ENCODE results near the gene APMAP. TPM values are rescaled to one million over a fixed set of nuclear protein-coding genes. Genes with fewer than 3 reads are reported as not detected.
A peak's percentile ranks its signal among the peaks of the same experiment; 100 is the strongest.

The APMAP gene
- polyA plus RNA-seq (2012; ENCODE audit: insufficient read depth, insufficient read length) = 72.2 TPM

GRCh38 chr20:24992487-24993205, at the start of gene APMAP:
Gene APMAP (minus strand): TSS chr20:24992751. CDS start chr20:24992688, 63 bp downstream.
- peak; percentile 84 for DNase-seq (ENCODE audit: low read depth, low spot score)
- H3K4me3 ChIP-seq (ENCODE audit: low read length) = peak within 1 kb of the TSS; percentile 86

- DNase-seq (ENCODE audit: low read depth, low spot score) = no peak
- no peak overlapping the region for H3K4me3 ChIP-seq (ENCODE audit: low read length)
Observed at GRCh38 chr20:25041813-25042530, 49.4 kb upstream of the APMAP start.

- H3K4me3 ChIP-seq (ENCODE audit: low read length) = no peak overlapping the region
- DNase-seq (ENCODE audit: low read depth, low spot score) = no peak
Observed at GRCh38 chr20:25040438-25040831, 47.9 kb upstream of the APMAP start.

GRCh38 chr20:25039697-25040437, 47.3 kb upstream of the APMAP start:
- no peak for DNase-seq (ENCODE audit: low read depth, low spot score)

GRCh38 chr20:25038591-25039015, 46.1 kb upstream of the APMAP start:
- no peak overlapping the region for H3K4me3 ChIP-seq (ENCODE audit: low read length)
- no peak for DNase-seq (ENCODE audit: low read depth, low spot score)

More at GRCh38 chr20:25039697-25040437, 47.3 kb upstream of the APMAP start:
- H3K4me3 ChIP-seq (ENCODE audit: low read length) = no peak overlapping the region

GRCh38 chr20:25038103-25038410, 45.5 kb upstream of the APMAP start:
- H3K4me3 ChIP-seq (ENCODE audit: low read length) = no peak overlapping the region
- DNase-seq (ENCODE audit: low read depth, low spot score) = no peak

GRCh38 chr20:25037288-25038102, 44.9 kb upstream of the APMAP start:
- DNase-seq (ENCODE audit: low read depth, low spot score) = no peak
- no peak overlapping the region for H3K4me3 ChIP-seq (ENCODE audit: low read length)

GRCh38 chr20:25036331-25036936, 43.9 kb upstream of the APMAP start:
- DNase-seq (ENCODE audit: low read depth, low spot score) = no peak
- H3K4me3 ChIP-seq (ENCODE audit: low read length) = peak overlapping the region; percentile 29

- peak overlapping the region; percentile 29 for H3K4me3 ChIP-seq (ENCODE audit: low read length)
- peak; percentile 86 for DNase-seq (ENCODE audit: low read depth, low spot score)
Observed at GRCh38 chr20:25035921-25036320, 43.4 kb upstream of the APMAP start.

GRCh38 chr20:25033924-25034300, 41.4 kb upstream of the APMAP start:
- no peak overlapping the region for H3K4me3 ChIP-seq (ENCODE audit: low read length)
- DNase-seq (ENCODE audit: low read depth, low spot score) = no peak

- DNase-seq (ENCODE audit: low read depth, low spot score) = no peak
- H3K4me3 ChIP-seq (ENCODE audit: low read length) = no peak overlapping the region
Observed at GRCh38 chr20:25033265-25033923, 40.8 kb upstream of the APMAP start.

GRCh38 chr20:25032478-25033264, 40.1 kb upstream of the APMAP start:
- DNase-seq (ENCODE audit: low read depth, low spot score) = no peak
- H3K4me3 ChIP-seq (ENCODE audit: low read length) = no peak overlapping the region

- H3K4me3 ChIP-seq (ENCODE audit: low read length) = no peak overlapping the region
- DNase-seq (ENCODE audit: low read depth, low spot score) = no peak
Observed at GRCh38 chr20:25032065-25032477, 39.5 kb upstream of the APMAP start.

GRCh38 chr20:25031241-25031640, 38.7 kb upstream of the APMAP start:
- DNase-seq (ENCODE audit: low read depth, low spot score) = no peak
- H3K4me3 ChIP-seq (ENCODE audit: low read length) = no peak overlapping the region

- no peak overlapping the region for H3K4me3 ChIP-seq (ENCODE audit: low read length)
- no peak for DNase-seq (ENCODE audit: low read depth, low spot score)
Observed at GRCh38 chr20:25030649-25031207, 38.2 kb upstream of the APMAP start.

GRCh38 chr20:25030007-25030648, 37.6 kb upstream of the APMAP start:
- H3K4me3 ChIP-seq (ENCODE audit: low read length) = no peak overlapping the region
- DNase-seq (ENCODE audit: low read depth, low spot score) = no peak

All from Jurkat, Clone E6-1 (cell line).